Tibial nerve (tissue), 3 donors: ENCODE data around the gene MAP4K4.

Experiments
- CTCF ChIP-seq, 5 experiments: fragments of 200-600 bp in 3 of 5; fragments of 450-650 bp in 2 of 5; sonication (generic) in 3 of 5; IDR thresholded peaks; one replicate each; pipeline ENCODE4 v1.5.1; 2016 to 2019; ENCODE audit warnings: antibody characterized with exemption in 5 of 5, mild to moderate bottlenecking in 3 of 5, moderate library complexity in 2 of 5
- POLR2A ChIP-seq, 2 donors: fragments of 450-650 bp; IDR thresholded peaks; one replicate each; pipeline ENCODE4 v1.6.1; 2017; ENCODE audit warnings: antibody characterized with exemption in 2 of 2, mild to moderate bottlenecking in 2 of 2, moderate library complexity in 2 of 2

GRCh38 chr2:101900375-101900774 lies 202.9 kb downstream of the MAP4K4 start:
- TF ChIP-seq CTCF (IDR thresholded peaks at IDR 0.05) (no peak), POLR2A (IDR thresholded peaks at IDR 0.05) (no peak)
